Adipose tissue (tissue), 3 donors: ENCODE data around the gene CAMTA1. TPM values are rescaled to one million over a fixed set of nuclear protein-coding genes. Genes with fewer than 3 reads are reported as not detected.

ENCODE experiments used
- H3K27ac ChIP-seq: one replicate; pipeline ENCODE4 v1.5.1; 2013; ENCODE audit warnings: low read depth, low read length
- WGBS, 3 donors: extraction: QIAGEN DNeasy Blood & Tissue Kit; methylation state at CpG; one replicate each; pipeline ENCODE4 v1.1.7; 2013; 5-methylcytosine and 5-hydroxymethylcytosine counted together
- polyA plus RNA-seq, 3 donors: library from polyadenylated mRNA; stranded (reverse); fragments of 200-250 nt; gene quantifications; one replicate each; pipeline ENCODE4 v1.2.3, GENCODE V29; 2013
- donor health status: healthy with polysubstance abuse.
- donor health status: Bipolar disorder and iron deficiency.
- donor health status: healthy.

Gene CAMTA1
- polyA plus RNA-seq, 3 donors, result 25.7 to 111 (median 60.2) TPM

DNA sequence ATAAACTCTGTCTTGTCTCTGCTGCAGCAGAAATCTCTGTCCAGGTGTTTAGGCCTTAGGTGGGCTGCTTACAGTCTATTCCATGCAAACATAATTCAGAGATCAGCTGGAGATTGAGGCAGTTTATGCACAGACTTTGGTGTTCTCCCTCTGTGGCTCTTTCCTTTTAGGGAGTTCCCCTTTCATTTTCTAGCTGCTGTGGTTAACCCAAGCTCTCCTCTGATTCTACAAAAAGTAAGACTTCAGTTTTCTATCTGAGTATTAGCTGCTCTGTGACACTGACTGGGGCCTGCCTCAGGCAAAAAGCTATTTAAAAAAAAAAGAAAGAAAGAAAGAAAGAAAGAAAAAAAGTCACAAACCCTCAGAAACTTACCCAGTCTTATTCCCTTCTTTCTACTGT lies 211.1 kb downstream of the CAMTA1 start:
- no peak overlapping the region for H3K27ac ChIP-seq

DNA sequence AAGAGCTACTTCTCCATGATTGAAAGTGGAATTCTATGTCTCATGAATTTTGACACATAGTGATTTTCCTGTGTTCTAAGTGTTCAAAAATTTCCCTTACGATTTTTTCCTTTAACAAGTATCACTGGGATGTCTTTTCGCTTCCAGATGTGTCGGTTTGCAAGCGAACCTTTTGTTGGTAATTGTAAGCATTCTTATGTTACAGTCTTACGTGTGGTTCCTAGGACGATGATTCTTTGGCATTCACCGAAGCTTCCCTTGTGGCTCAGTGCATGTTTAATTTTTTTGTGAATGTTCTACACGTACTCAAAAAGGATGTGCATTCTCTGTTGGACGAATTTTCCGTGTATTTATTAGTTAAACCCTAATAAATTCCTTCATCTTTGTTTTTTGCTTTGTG lies 211.6 kb downstream of the CAMTA1 start:
- WGBS, 3 donors, result 74 to 89% (median 83%) methylated on average over 10 of the region's 10 CpGs
- H3K27ac ChIP-seq, result no peak overlapping the region

DNA sequence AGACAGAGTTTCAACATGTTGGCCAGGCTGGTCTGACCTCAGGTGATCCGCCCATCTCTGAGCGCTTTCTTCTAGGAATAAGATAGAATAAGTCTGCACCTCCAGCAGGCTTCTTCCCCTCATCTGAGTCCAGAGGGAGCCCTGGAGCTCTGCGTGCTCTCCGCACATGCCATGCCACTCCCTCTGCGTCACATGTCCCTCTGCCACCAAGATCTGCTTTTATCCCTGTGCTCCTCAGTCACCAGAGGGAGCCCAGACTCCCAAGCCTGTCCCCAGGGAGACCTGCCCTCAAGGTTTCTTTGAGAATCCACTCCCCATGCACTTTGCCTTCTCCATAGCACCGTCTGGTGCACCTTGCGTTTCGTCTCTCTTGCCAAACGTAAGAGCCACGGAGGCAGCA lies 213.0 kb downstream of the CAMTA1 start:
- H3K27ac ChIP-seq, result no peak overlapping the region
- 43 to 75% (median 69%) methylated on average over 10 of the region's 10 CpGs for WGBS, 3 donors

DNA sequence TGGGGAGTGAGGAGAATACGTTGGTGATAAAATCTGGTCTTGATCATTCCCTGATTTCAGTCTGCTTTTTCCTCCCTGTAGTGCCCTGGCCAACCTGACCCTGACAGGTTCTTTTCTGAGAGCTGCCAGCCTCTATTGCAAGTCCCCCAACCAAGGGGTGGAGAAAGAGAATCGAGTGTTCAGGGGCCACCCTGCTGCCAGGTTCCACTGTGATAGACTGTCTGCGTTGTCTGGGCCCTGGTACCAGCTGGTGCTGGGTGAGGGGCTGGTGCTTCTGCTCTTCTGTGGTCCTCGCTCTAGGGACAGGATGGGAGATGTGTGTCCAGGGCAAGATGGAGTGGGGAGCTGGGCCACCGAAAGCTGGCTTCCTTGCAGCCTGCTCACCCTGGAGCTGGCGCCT lies 214.6 kb downstream of the CAMTA1 start:
- no peak overlapping the region for H3K27ac ChIP-seq
- WGBS, 3 donors, result 90 to 94% (median 92%) methylated on average over 6 of the region's 6 CpGs

DNA sequence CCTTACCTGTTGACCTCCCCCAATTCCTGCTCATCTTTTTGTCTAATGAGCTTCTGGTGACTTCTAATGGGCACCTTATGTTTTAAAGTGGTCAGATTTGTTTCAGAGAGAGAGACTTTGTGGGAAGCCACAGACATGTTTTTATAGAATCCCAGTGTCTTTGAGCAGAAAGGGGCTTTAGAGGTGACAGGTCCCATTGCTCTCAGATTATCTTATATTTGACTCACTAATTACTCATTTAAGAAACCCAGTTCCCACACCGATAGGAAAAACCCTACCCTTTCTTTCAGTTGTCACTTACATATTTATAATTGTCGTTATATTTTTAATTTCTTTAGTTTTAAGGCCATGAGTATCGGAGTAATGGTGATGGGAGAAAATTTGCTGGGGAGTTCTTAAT lies 215.5 kb downstream of the CAMTA1 start:
- no peak overlapping the region for H3K27ac ChIP-seq
- WGBS, 3 donors, result 83 to 94% (median 92%) methylated on average over 3 of the region's 3 CpGs

DNA sequence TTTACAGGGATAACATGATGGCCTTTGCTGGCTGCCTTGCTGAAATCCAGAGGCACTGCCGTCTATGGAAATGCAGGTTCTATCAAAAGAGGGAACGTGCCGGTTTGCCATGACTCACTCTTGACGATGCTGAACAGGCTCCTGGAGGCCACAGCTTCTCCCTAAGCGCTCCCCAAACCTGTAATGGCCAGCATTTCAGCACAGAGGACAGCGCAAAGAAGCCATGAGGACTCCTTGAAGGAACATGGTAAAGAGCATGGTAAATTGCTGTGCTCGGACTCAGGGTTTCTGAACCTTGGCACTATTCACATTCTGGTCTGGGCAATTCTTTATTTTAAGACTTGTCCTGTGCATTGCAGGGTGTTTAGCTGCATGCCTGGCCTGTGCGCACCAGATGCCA lies 217.5 kb downstream of the CAMTA1 start:
- H3K27ac ChIP-seq, result no peak overlapping the region
- WGBS, 3 donors, result 87 to 90% (median 89%) methylated on average over 8 of the region's 8 CpGs

DNA sequence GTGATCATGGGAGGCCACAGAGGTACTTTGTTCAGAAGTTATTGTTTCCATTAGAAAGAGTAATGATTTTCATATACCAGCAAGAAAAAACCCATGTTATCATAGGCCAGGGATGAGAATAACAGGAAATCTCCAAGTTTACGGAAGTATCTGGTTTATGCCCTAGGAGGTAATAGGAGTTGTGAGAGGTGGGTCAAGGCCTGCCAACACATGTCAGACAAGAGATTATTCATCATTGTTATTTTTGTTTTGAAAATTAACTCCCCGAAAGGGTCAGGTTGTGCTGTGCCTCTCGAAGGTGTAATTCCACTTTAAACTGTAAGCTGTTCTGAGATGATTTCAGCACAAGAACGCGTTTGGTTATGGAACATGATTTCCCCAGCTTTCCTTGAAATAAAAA lies 218.4 kb downstream of the CAMTA1 start:
- 70 to 81% (median 71%) methylated on average over 5 of the region's 5 CpGs for WGBS, 3 donors
- no peak overlapping the region for H3K27ac ChIP-seq

DNA sequence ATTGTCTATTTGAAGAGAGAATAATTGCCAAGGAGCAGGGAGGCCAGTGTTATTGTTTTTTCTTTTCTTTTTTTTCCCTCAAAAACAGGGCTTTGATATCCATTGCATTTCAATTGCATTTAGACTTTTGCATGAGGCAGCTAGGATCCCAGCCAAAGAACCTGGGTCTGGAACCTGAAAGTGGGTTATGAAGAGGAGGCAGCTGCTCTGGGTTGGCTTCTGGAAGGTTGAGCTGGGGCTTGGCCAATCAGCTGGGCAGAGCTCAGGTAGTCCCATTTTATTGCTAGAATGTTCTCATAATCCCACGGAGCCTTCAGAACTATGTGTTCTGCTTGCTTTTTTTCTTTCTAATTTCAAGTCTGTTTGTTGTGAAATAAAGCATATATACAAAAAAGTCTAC lies 218.9 kb downstream of the CAMTA1 start:
- WGBS, 3 donors, result 86 to 95% (median 89%) methylated on average over 1 of the region's 1 CpG
- H3K27ac ChIP-seq, result no peak overlapping the region

DNA sequence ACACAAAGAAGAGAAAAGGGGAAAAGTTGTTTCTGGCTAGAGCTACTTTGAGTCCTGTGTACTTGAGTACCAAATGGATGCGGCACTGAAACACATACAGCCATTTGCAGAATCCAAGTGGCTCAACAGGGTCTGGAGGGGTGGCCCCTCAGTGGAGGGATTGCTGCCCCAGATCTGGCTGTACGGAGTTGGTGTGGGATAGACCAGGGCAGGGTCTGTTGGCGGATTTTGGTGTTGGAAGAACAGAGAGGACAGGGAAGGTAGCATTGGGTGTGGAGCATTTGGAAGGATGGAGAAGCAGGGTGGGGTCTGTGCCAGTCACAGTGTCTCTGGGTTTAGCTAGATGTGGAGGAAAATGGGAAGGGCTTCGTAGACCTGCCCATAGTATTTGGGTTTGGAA lies 220.5 kb downstream of the CAMTA1 start:
- no peak overlapping the region for H3K27ac ChIP-seq
- 93 to 95% (median 94%) methylated on average over 4 of the region's 4 CpGs for WGBS, 3 donors

DNA sequence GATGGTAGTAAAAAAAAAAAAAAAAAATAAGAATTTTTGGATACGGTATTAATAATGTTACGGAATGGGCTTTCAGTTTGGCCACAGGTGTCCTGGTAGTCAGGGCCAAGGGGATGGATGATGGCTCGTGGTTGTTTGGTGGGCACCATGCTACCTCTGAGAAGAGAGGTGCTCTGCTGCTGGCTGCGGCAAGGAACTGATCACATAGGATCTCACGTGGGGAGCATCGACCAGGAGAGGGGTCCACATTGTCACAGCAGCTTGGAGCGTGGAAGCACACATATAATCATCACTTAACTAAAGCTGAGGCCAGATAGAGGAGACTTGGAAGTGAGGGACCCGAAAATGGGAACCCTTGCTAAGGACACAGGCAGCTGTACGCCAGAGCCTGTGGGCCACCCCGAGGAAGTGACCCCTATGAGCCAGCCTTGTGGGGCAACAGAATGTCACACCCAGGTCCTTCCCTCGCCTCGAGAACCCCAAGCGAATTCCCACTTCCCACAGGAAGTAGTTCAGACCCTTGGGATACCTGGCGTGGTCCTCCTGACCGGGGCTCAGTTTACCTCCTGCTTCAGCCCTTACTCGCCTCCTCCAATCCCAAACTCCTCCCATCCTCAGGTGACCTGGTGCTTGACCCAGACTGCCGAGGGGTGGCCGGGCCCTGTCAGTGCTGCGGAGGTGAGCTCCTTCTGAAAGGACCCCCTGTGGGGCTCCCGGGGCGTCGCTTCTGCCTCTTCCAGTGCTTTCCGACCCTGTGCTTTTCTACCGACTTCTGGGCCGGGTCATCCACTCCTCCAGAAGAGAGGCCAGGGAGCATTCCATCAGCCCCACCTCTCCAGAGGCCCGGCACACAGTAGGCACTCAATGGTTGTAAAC lies 222.0 kb downstream of the CAMTA1 start:
- 87 to 91% (median 91%) methylated on average over 26 of the region's 26 CpGs for WGBS, 3 donors
- no peak overlapping the region for H3K27ac ChIP-seq

DNA sequence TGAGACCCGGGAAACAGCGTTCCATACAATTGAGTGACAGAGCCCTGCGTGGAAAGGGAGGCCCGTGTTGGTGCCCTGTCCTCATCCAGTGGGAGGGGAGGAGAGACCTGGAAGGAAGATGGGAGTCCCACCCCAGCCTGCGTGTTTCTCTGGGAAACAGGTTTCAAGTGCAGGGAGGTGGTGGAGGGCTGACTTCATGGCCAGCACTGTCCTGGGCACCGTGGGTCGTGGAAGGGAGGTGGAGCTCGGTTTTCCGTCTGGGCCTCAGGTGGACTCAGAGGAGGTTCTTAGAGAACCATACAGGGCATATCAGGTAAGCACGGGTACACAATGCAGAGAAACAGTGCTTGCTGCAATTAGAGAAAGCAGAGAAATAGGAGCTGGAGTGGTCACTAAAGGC lies 222.6 kb downstream of the CAMTA1 start:
- 75 to 86% (median 79%) methylated on average over 10 of the region's 10 CpGs for WGBS, 3 donors
- no peak overlapping the region for H3K27ac ChIP-seq

DNA sequence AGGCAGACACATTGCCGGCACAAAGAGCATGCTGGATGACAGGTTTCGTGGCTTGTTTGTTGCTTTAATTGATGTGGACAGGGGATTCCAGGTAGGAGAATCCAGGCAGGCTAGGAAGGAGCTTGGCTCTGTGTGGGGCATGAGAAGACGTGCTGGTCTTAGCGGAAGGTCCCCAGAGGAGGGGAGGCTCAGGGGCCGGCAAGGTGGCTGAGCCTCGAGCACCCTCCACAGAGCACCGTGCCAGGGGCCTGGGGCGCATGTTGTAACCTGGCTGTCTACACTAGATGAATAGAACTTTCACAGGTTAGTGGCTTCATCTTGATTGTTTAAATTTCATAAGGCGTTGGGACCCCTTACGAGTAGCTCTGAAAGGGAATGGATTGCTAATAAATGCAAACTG lies 223.1 kb downstream of the CAMTA1 start:
- WGBS, 3 donors, result 83 to 92% (median 87%) methylated on average over 10 of the region's 10 CpGs
- H3K27ac ChIP-seq, result no peak overlapping the region

DNA sequence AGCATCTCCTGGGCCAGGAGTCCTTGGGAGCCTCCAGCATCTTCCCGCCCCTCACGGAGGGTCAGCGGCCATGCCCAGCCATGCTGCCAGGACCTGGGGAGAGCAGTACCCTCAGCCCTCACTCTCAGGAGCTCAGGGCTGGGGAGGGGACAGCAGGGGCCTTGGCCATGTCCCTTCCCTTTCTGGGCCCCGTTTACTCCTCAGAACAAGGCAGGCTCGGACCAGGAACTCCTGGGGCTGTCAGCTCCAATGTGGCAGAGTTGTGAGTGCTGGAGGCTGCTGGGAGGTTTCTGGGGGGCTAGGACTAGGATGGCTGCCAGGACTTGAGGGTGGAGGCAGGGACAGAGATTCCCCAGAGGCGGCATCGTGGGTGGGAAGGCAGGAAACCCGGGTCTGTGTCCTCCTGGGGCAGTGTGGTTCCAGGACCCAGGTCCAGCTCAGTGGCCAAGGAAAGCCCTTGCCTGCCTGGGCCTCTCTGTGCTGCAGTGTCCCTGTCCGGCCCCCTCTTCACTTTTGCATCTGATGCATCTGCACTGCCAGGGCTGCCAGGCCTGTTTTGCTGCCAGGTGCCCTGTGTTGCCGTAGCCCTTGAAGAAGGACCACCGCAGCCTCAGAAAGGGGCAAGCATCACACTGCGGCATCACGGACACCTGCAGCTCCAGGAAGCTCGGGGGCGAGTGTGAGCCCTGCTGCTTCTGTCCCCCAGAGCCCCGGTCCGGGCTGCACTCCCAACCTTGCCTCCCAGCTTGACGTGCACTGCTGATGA lies 223.9 kb downstream of the CAMTA1 start:
- 73 to 84% (median 79%) methylated on average over 18 of the region's 18 CpGs for WGBS, 3 donors
- H3K27ac ChIP-seq, result no peak overlapping the region

DNA sequence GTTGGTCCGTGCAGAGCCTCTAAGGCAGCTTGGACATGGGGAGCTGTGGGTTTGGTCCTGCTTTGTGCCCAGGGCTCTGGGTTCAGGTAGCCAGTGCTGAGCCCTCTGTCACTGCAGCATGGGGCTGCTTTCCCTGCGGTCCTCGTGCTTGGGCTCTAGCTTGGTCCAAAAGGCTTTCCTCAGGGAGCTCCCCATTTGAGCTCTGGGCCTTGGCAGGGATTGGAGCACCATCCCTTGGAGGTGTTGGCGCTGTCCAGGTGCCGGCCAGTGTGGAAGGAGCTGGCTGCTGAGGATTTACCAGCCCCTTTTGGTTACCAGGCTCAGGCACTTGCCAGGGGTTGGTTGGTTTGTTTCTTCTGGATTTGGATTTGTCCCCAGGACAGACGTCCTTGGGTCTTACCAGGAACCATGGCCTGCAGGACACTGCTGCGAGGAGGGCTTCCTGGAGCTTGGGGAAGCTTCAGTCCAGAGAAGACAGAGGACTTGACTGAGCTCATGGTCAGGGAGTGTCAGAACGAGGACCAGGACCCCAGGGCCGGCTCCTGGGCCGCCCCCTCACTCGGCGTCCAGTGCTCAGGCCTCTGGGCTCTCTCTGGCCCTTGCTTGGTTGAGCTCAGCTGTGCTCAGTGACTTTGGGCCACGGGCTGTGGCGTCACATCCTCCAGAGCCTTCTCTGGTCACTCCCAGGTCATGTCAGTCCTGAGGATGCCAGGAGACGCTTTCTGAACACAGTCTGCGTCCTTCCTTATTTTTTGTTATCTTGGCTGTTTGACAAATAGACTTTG lies 224.7 kb downstream of the CAMTA1 start:
- WGBS, 3 donors, result 78 to 82% (median 79%) methylated on average over 16 of the region's 16 CpGs

DNA sequence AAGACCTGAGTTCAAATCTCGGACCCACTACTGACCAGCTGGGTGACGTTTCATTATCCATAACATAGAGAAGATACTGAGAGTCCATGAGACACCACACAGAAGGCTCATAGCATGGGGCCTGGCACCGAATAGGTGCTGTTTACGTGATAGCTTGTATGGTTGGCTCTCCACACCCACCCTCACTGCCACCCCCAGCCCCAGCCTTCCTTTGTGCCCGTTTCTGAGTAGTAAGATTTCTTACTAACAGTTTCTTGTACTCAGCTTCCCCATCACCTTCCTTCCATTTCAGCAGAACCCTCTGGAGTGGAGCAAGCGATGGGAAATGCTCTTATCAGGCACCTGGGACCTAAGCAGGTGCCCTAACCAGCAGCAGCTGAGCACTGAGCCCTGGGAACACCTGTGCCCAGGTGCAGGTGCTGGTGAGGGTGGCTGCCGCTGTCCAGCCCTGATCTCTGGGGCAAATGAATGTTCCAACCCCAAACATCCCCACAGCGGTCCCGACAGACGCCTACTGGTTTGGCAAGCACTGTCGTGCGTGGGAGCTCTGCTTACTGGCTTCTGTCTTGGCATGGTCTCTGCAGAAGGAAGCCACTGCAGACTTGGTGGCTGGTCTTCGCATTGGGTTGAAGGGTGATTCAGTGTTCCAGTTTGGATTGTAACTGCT lies 225.4 kb downstream of the CAMTA1 start:
- 26 to 74% (median 74%) methylated on average over 13 of the region's 13 CpGs for WGBS, 3 donors

More for the DNA sequence above, 224.7 kb downstream of the CAMTA1 start:
- no peak overlapping the region for H3K27ac ChIP-seq

DNA sequence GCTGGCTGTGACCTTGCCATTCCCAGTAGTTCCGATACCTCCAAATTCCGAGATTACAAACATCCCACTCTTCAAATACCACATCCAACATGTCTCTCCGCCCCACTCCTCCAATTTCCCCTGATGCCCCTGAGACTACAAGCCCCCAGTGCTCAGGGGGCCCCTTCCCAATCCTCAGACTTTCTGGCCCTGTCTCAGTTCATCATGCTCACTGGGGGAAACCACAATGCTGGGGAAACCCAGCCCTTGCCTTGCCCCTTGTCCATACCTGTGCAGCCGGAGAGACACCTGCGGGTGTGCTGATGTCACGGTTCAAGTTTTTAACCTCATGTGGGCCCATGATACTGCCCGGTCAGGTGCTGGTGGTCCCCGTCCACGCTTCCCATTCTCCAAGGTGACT lies 226.6 kb downstream of the CAMTA1 start:
- WGBS, 3 donors, result 65 to 87% (median 82%) methylated on average over 9 of the region's 9 CpGs
- H3K27ac ChIP-seq, result no peak overlapping the region

More for the DNA sequence above, 225.4 kb downstream of the CAMTA1 start:
- H3K27ac ChIP-seq, result no peak overlapping the region

DNA sequence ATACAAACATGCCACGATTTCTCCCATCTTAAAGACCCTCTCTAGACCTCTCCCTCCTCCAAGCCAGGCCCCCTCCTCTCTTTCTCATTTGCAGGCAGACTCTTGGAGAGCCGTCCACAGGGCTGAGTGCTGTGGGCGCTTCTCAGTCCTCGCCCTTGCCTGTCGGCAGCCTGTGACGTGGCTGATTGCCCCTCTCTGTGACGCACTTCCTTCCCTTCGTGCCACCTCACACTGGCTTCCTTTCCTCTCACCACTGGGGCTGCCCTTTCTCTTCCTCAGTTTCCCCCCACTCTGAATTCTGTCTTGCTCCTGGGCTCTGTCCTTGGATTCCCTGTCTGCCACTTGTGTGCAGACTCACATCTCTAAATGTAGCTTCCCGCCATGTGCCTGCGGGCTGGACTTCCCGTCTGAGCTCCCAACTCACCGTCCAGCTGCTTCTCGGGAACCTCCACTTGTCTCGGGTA lies 227.2 kb downstream of the CAMTA1 start:
- WGBS, 3 donors, result 77 to 90% (median 83%) methylated on average over 14 of the region's 14 CpGs
- H3K27ac ChIP-seq, result no peak overlapping the region
